ENCODE measurements around the gene GBA2.

DNA sequence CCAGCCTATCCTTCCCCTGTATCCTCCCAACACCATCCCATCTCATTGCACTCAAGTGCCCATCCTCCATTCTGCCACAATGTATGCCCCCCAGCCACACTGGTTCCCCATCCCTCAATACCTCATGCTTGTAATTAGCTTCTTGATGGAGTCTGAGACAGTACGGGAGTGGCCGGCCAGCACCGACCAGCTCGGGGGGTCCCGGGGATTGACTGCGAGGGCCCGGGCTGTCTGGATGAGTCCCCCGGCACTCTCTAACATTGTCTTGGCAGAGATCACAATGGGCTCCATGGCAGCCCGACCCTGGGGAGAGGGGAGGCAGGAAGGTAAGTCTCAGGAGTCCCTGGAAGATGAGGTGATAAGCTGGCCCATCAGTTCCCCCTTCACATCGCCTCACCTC lies 42.1 kb downstream of the GBA2 start:
- TF ChIP-seq, protein P1, sequence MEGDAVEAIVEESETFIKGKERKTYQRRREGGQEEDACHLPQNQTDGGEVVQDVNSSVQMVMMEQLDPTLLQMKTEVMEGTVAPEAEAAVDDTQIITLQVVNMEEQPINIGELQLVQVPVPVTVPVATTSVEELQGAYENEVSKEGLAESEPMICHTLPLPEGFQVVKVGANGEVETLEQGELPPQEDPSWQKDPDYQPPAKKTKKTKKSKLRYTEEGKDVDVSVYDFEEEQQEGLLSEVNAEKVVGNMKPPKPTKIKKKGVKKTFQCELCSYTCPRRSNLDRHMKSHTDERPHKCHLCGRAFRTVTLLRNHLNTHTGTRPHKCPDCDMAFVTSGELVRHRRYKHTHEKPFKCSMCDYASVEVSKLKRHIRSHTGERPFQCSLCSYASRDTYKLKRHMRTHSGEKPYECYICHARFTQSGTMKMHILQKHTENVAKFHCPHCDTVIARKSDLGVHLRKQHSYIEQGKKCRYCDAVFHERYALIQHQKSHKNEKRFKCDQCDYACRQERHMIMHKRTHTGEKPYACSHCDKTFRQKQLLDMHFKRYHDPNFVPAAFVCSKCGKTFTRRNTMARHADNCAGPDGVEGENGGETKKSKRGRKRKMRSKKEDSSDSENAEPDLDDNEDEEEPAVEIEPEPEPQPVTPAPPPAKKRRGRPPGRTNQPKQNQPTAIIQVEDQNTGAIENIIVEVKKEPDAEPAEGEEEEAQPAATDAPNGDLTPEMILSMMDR (conservative IDR thresholded peaks at IDR 0.05; ENCODE audit: low read depth in 2 of 2), result no peak
- no peak for TF ChIP-seq EZH2phosphoT487 (IDR thresholded peaks at IDR 0.05; ENCODE audit: unreplicated experiment)
- TF ChIP-seq, protein P2, sequence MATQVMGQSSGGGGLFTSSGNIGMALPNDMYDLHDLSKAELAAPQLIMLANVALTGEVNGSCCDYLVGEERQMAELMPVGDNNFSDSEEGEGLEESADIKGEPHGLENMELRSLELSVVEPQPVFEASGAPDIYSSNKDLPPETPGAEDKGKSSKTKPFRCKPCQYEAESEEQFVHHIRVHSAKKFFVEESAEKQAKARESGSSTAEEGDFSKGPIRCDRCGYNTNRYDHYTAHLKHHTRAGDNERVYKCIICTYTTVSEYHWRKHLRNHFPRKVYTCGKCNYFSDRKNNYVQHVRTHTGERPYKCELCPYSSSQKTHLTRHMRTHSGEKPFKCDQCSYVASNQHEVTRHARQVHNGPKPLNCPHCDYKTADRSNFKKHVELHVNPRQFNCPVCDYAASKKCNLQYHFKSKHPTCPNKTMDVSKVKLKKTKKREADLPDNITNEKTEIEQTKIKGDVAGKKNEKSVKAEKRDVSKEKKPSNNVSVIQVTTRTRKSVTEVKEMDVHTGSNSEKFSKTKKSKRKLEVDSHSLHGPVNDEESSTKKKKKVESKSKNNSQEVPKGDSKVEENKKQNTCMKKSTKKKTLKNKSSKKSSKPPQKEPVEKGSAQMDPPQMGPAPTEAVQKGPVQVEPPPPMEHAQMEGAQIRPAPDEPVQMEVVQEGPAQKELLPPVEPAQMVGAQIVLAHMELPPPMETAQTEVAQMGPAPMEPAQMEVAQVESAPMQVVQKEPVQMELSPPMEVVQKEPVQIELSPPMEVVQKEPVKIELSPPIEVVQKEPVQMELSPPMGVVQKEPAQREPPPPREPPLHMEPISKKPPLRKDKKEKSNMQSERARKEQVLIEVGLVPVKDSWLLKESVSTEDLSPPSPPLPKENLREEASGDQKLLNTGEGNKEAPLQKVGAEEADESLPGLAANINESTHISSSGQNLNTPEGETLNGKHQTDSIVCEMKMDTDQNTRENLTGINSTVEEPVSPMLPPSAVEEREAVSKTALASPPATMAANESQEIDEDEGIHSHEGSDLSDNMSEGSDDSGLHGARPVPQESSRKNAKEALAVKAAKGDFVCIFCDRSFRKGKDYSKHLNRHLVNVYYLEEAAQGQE (IDR thresholded peaks at IDR 0.05; ENCODE audit: unreplicated experiment), result no peak

Measured in GM23338 (cell line).